IPS DF 4.7 (cell line): Measurements from ENCODE around the gene GRIP2.

Experiments
- DNase-seq: peaks from one replicate; pipeline ENCODE4 v3.0.0-alpha.2; 2013; ENCODE audit warnings: low spot score; ENCODE audit errors: extremely low read depth

Gene GRIP2

GRCh38 chr3:14470461-14470860 lies 69.7 kb downstream of the GRIP2 start:
- no peak for DNase-seq

DNA sequence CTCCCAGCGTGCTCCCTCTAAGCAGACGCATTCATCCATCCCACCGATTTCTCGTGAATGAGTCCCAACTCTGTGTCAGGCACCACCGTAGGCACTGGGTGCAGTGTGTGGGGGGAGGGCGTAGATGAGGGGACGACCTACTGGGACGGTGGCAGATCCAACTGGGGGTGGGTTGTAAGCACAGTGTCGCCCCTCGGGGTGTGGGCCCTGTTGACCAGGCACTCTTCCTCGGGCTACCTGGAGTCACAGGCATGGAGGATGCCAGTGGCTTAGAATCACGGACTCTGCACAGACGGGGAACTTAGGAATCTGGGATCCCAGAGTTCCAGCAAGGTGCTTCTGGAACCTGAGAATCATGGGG lies 71.5 kb downstream of the GRIP2 start:
- DNase-seq = no peak

DNA sequence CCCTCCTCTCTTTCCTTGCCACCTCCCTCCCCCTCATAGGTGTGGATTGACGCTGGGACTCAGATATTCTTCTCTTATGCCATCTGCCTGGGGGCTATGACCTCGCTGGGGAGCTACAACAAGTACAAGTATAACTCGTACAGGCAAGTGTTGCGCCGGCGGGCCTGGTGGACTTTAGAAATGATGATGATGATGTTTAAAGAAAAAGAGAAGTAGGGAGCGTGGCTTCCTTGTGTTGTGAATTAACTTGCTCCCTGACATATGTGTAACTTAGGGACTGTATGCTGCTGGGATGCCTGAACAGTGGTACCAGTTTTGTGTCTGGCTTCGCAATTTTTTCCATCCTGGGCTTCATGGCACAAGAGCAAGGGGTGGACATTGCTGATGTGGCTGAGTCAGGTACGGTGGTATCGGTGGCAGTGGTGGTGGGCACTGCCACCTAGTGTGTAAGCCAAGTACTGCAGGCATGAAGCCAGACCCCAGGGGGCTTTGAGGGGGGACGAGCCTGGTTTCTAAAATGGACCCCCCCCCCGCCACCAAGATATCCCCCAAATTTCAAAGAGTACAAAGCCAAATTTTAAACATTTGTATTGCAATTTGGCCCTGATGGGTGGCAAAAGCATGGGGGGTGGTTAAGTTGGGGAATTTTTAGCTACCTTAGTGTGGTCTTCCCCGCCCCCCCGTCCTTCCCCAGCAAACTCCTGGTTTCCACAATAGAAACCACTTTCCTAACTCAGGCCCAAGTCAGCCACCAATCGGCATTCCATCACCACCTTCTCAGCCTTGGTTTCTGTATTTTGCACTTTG lies 72.1 kb downstream of the GRIP2 start:
- DNase-seq = no peak

- no peak for DNase-seq
Measured at GRCh38 chr3:14466179-14466903, 73.8 kb downstream of the GRIP2 start.

- no peak for DNase-seq
Measured at GRCh38 chr3:14465425-14465824, 74.7 kb downstream of the GRIP2 start.

- DNase-seq = no peak
Measured at GRCh38 chr3:14464521-14464920, 75.6 kb downstream of the GRIP2 start.

DNA sequence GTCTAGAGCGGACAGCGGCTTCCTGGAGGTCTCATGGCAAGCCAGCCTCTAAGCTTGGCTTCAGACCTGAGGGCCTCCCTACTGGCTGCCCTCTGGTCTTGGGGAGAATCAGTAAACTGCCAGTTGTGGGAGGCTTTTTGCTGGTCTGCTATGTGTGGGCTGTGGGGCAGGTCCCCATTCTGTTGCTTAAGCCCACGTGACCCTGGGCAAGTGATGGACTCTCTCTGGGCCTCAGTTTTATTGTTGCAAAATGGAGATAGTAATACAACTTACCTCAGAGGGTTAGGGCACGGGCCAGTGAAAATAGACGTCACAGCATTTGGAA lies 76.0 kb downstream of the GRIP2 start:
- DNase-seq = no peak

DNA sequence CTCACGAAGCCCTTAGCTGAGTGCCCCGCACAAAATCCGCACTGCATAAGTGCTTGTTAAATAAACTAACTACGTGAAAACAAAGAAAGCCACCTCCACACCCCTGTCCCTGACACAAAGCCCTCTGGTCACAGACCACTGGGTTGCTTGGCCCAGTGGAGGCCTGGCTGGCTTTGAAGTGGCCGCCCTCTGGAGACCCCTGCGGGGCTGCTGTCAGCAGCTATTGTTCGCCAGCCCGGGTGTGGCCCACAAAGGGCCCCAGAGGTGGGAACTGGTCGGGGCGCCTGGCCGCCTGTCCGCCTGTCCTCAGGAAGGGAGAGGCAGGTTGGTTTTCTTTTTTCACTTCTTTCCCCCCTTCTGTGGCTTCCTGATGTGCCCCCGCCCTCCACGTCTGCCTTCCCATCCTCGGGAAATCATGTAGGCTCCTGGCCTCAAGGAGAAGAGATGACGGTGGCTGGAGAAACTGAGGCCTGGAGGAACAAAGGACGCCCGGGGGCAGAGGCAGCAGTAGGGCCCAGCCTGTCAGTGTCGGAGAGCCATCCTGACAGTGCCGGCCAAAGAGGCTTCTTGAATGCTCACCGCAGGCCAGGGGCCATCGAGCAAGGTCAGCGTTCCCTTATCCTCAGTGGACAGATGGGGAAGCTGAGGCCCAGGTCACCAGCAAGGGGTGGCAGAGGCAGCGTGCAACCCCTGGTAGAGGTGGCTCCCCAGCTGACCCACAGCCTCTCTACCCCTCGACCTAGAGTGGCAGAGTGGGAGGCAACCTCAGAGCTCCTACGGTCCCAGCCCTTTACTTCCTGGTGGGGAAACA lies 76.6 kb downstream of the GRIP2 start:
- no peak for DNase-seq

- DNase-seq = no peak
Measured at GRCh38 chr3:14462738-14463137, 77.4 kb downstream of the GRIP2 start.

- no peak for DNase-seq
Measured at GRCh38 chr3:14461748-14462324, 78.3 kb downstream of the GRIP2 start.

- DNase-seq = no peak
Measured at GRCh38 chr3:14461006-14461747, 79.0 kb downstream of the GRIP2 start.

- no peak for DNase-seq
Measured at GRCh38 chr3:14460342-14461005, 79.7 kb downstream of the GRIP2 start.

DNA sequence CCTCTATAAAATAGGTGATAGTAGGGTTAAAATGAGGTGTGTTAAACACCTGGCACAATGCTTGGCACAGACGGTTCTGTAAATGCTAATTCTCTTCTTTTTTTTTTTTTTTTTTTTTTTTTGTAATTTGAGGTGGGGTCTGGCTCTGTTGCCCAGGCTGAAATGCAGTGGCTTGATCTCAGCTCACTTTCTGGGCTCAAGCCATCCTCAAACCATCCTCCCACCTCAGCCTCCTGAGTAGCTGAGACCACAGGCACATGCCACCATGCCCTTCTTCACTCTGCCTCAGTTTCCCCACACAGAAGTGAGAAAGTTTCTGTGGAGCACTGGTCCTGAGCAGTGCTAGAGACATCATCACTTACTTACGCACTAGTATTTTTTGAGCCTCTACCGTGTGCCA lies 80.4 kb downstream of the GRIP2 start:
- DNase-seq = no peak

- no peak for DNase-seq
Measured at GRCh38 chr3:14459384-14459783, 80.8 kb downstream of the GRIP2 start.

- DNase-seq = no peak
Measured at GRCh38 chr3:14458434-14459275, 81.5 kb downstream of the GRIP2 start.

DNA sequence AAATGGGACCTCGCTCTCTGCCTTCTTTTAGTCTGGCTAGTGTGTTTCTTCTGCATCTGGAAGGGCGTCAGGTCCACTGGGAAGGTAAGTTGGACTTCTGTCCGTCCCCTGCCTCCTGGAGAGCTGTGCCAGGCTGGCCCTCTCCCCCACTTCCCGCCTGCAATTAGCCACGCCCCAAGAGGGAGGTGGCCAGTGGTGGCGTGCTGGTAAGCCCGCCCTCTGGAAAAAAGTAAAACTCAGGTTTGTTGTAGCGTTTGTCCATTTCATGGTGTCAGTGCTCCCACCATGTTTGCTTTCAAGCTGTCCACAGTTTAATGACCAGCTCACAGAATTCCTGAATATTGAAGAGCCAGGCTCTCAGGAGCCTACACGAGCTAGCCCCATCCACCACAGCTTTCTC lies 82.1 kb downstream of the GRIP2 start:
- DNase-seq = peak; percentile 38

DNA sequence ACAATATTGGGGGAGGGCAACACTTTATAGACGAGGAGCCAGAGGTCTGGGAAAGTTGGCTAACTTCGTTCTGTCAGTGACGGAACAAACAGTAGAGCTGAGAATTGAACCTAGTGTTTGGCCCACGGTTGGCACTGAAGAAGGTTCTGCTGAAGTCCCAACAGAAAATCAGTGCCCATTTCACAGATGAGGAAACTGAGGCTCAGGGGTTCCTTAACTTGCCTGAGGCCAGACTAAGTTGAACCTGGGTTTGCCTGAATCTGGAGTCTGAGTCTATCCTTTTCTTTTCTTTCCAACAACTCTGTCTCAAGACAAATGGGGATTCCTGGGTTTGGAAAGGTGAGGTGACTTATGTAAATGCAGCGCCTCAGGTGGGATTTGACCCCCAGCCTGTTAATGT lies 82.7 kb downstream of the GRIP2 start:
- DNase-seq = no peak

GRCh38 chr3:14456794-14457193 lies 83.3 kb downstream of the GRIP2 start:
- no peak for DNase-seq

DNA sequence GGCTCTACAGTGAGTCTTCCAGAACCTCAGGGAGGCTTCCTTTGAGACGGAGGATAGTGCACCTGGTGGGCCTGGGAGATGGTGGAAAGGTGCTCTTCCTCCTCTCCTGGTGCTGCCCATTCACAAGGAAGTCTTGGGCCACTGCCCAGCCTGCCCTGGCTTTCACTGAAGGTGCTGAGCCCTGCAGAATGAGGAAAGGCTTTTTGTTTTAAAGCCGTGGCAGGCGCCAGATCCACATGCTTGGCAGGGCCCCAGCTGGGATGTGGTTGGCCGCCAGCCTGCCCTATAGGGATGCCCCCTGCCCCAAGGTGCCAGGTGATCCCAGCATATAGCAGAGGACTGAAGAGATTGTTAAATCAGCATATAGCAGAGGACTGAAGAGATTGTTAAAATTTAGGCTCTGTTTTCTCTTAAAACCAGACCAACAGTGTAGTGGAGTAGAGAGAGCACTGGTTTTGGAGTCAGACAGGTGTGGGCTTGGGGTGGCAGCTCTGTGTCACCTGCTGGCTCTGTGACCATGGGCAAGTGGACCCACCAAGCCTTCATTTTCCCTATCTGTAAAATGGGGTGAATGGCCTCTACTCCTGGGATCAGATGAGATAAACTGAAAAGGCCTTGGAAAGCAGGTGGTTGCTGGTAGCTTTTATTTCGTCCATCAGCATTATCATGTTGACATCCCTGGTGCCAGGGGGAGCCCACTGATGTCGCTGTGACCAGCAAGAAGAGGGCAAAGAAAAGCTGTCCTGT lies 84.4 kb downstream of the GRIP2 start:
- DNase-seq = no peak
